Measurements from ENCODE around the gene IMPA2.

- no peak for TF ChIP-seq POLR2A (IDR thresholded peaks at IDR 0.05; ENCODE audit: low read length)
- no peak for TF ChIP-seq GATA1 (IDR thresholded peaks at IDR 0.05; ENCODE audit: low read depth, low read length)
Observed at GRCh38 chr18:12014521-12015415, 33.5 kb downstream of the IMPA2 start.
